ENCODE measurements around the gene S100PBP.

DNA sequence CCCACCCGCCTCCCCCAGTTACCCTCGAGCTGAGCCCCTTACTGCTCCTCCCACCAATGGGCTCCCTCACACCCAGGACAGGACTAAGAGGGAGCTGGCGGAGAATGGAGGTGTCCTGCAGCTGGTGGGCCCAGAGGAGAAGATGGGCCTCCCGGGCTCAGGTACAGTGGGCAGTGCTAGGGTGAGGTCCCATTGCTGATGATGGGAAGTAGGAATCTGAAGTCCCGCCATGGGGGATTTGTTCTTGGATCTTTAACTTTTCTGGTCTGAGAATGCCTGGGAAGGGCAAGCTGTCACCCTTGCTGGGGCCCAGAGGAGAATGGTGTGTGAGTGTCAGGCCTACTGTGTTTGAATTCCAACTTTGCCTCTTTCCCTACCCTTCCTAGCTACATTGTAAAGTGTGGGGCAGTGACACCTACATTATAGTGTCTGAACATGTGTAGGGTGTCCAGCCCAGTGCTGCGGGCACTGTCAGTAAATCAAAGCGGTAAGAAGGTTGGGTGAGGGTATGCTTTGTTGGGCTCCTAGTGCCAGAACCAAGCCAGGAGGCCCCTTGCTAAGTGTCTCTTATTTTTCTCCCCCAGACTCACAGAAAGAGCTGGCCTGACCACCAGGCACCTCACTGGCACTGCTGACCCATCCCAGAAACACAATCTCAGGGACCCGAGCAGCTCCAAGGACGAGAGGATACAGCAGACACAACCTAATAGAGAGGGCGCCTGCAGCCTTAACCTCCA is 45.0 kb upstream of the S100PBP start:
- TF ChIP-seq, protein P1, sequence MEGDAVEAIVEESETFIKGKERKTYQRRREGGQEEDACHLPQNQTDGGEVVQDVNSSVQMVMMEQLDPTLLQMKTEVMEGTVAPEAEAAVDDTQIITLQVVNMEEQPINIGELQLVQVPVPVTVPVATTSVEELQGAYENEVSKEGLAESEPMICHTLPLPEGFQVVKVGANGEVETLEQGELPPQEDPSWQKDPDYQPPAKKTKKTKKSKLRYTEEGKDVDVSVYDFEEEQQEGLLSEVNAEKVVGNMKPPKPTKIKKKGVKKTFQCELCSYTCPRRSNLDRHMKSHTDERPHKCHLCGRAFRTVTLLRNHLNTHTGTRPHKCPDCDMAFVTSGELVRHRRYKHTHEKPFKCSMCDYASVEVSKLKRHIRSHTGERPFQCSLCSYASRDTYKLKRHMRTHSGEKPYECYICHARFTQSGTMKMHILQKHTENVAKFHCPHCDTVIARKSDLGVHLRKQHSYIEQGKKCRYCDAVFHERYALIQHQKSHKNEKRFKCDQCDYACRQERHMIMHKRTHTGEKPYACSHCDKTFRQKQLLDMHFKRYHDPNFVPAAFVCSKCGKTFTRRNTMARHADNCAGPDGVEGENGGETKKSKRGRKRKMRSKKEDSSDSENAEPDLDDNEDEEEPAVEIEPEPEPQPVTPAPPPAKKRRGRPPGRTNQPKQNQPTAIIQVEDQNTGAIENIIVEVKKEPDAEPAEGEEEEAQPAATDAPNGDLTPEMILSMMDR (conservative IDR thresholded peaks at IDR 0.05), result no peak
- no peak for TF ChIP-seq ZFX (IDR thresholded peaks at IDR 0.05)
